IMR-90 (cell line): ENCODE data around the gene APOA4. TPM values are rescaled to one million over a fixed set of nuclear protein-coding genes. Genes with fewer than 3 reads are reported as not detected.

Experiments used
- ATAC-seq: fragments of 200-7000 bp; cut with Tn5 transposase; 2 replicates; pipeline ENCODE4 v1.9.1; 2020; ENCODE audit warnings: low read depth, mild to moderate bottlenecking, moderate library complexity
- BruUV-seq: library from RNA; stranded (reverse); fragments of 400-500 nt; replicated peaks from 2 replicates; lab custom pipeline; 2021; lab: Mats Ljungman, UMichigan
- CTCF ChIA-PET: fragments of 300-600 bp; formaldehyde crosslinking; extraction: SDS; loops from one replicate; lab custom pipeline; 2021; ENCODE audit warnings: antibody characterized with exemption; lab: Yijun Ruan, JAX
- POLR2A ChIA-PET: fragments of 300-600 bp; sonication (Branson Sonifier 250); formaldehyde crosslinking; loops from one replicate; lab custom pipeline; 2022; ENCODE audit warnings: antibody characterized with exemption; ENCODE audit not compliant: unreplicated experiment; lab: Charles Lee
- DNase-seq: peaks from one replicate; pipeline ENCODE4 v3.0.0; 2013
- H2AFZ ChIP-seq: replicated peaks from 2 replicates; pipeline ENCODE3; 2013; ENCODE audit warnings: low read length, mild to moderate bottlenecking; ENCODE audit not compliant: poor library complexity
- H2AK5ac ChIP-seq: 2 replicates; pipeline ENCODE4 v1.6.1; 2013; ENCODE audit warnings: low read depth, low read length, inconsistent platforms
- H2AK9ac ChIP-seq: replicated peaks from 2 replicates; pipeline ENCODE3; 2013; ENCODE audit warnings: mild to moderate bottlenecking, low read depth, low read length, moderate library complexity; ENCODE audit not compliant: poor library complexity
- H2BK120ac ChIP-seq: 2 replicates; pipeline ENCODE4 v1.6.1; 2013; ENCODE audit warnings: low read depth, low read length, inconsistent platforms
- H2BK15ac ChIP-seq: 3 replicates; pipeline ENCODE4 v1.6.1; 2013; ENCODE audit warnings: low read depth, low read length, inconsistent platforms
- H2BK20ac ChIP-seq: 2 replicates; pipeline ENCODE4 v1.6.1; 2013; ENCODE audit warnings: low read depth, mild to moderate bottlenecking, inconsistent platforms, low read length, moderate library complexity
- H2BK5ac ChIP-seq: 2 replicates; pipeline ENCODE4 v1.6.1; 2013; ENCODE audit warnings: mild to moderate bottlenecking, low read depth, low read length, inconsistent platforms; ENCODE audit not compliant: poor library complexity, severe bottlenecking
- H3K14ac ChIP-seq: replicated peaks from 2 replicates; pipeline ENCODE4 v1.6.1; 2013; ENCODE audit warnings: low read depth, low read length, inconsistent platforms
- H3K18ac ChIP-seq: 2 replicates; pipeline ENCODE4 v1.6.1; 2013; ENCODE audit warnings: low read depth, low read length, control low read depth
- H3K23ac ChIP-seq: 2 replicates; pipeline ENCODE4 v1.6.1; 2013; ENCODE audit warnings: low read depth, low read length, inconsistent platforms
- H3K27ac ChIP-seq: 2 replicates; pipeline ENCODE4 v1.5.1; 2013; ENCODE audit warnings: mild to moderate bottlenecking, control low read depth, low read length; ENCODE audit not compliant: insufficient read depth
- H3K27me3 ChIP-seq: 2 replicates; pipeline ENCODE4 v1.6.1; 2013; ENCODE audit warnings: low read length; ENCODE audit not compliant: control insufficient read depth, insufficient read depth
- H3K36me3 ChIP-seq: 2 replicates; pipeline ENCODE4 v1.6.1; 2013; ENCODE audit warnings: low read length, mixed read lengths; ENCODE audit not compliant: control insufficient read depth, insufficient read depth
- H3K4ac ChIP-seq: 2 replicates; pipeline ENCODE4 v1.6.1; 2013; ENCODE audit warnings: low read depth, low read length, inconsistent platforms
- H3K4me1 ChIP-seq: 2 replicates; pipeline ENCODE4 v1.6.1; 2013; ENCODE audit warnings: low read length, mixed read lengths; ENCODE audit not compliant: control insufficient read depth, insufficient read depth
- H3K4me2 ChIP-seq: 2 replicates; pipeline ENCODE4 v1.6.1; 2013; ENCODE audit warnings: low read depth, mild to moderate bottlenecking, control low read depth, low read length, moderate library complexity
- H3K4me3 ChIP-seq: 2 replicates; pipeline ENCODE4 v1.5.1; 2013; ENCODE audit warnings: low read depth, mild to moderate bottlenecking, control low read depth, low read length, moderate library complexity; ENCODE audit not compliant: insufficient read depth
- H3K56ac ChIP-seq: 2 replicates; pipeline ENCODE4 v1.6.1; 2013; ENCODE audit warnings: low read length, inconsistent platforms; ENCODE audit not compliant: insufficient read depth; ENCODE audit errors: extremely low read depth
- H3K79me1 ChIP-seq, 2 experiments: 2 replicates each; pipeline ENCODE4 v1.6.1; 2013; ENCODE audit warnings: low read length in 2 of 2, inconsistent platforms in 1 of 2, low read depth in 1 of 2
- H3K9ac ChIP-seq: 2 replicates; pipeline ENCODE4 v1.6.1; 2013; ENCODE audit warnings: low read depth, low read length, control low read depth
- H3K9me1 ChIP-seq: 2 replicates; pipeline ENCODE4 v1.6.1; 2013; ENCODE audit warnings: low read length, inconsistent platforms; ENCODE audit not compliant: insufficient read depth
- H3K9me3 ChIP-seq: 2 replicates; pipeline ENCODE4 v1.6.1; 2013; ENCODE audit warnings: low read length; ENCODE audit not compliant: control insufficient read depth, insufficient read depth
- H4K20me1 ChIP-seq: 2 replicates; pipeline ENCODE4 v1.6.1; 2013; ENCODE audit warnings: low read length, inconsistent platforms; ENCODE audit not compliant: insufficient read depth
- H4K5ac ChIP-seq: 2 replicates; pipeline ENCODE4 v1.6.1; 2013; ENCODE audit warnings: mild to moderate bottlenecking, low read depth, low read length, control low read depth
- H4K8ac ChIP-seq, 2 experiments: 2 replicates each; pipeline ENCODE4 v1.6.1; 2013; ENCODE audit warnings: low read depth in 2 of 2, low read length in 2 of 2, control low read depth in 1 of 2, inconsistent platforms in 1 of 2
- H4K91ac ChIP-seq: 2 replicates; pipeline ENCODE4 v1.6.1; 2013; ENCODE audit warnings: low read depth, low read length, inconsistent platforms; ENCODE audit not compliant: insufficient read depth
- BHLHE40 ChIP-seq: fragments of 150-350 bp; IDR thresholded peaks from 2 replicates; pipeline ENCODE4 v1.6.1; 2016; ENCODE audit warnings: mild to moderate bottlenecking, low read depth, low read length
- CEBPB ChIP-seq: IDR thresholded peaks from 2 replicates; pipeline ENCODE4 v1.6.1; 2012; ENCODE audit warnings: low read depth, low read length, improper control_type of control experiment
- CHD1 ChIP-seq: IDR thresholded peaks from 2 replicates; pipeline ENCODE4 v1.6.1; 2012; ENCODE audit warnings: low read depth, low read length, improper control_type of control experiment
- CTCF ChIP-seq: conservative IDR thresholded peaks from 2 replicates; pipeline ENCODE4 v1.5.1; 2012; ENCODE audit warnings: mild to moderate bottlenecking, low read depth, low read length, improper control_type of control experiment
- FOS ChIP-seq: fragments of 150-350 bp; IDR thresholded peaks from 2 replicates; pipeline ENCODE4 v1.6.1; 2016; ENCODE audit warnings: low read depth, low read length
- MAZ ChIP-seq: IDR thresholded peaks from 2 replicates; pipeline ENCODE4 v1.6.1; 2012; ENCODE audit warnings: low read depth, mild to moderate bottlenecking, low read length, improper control_type of control experiment, moderate library complexity, borderline replicate concordance
- MXI1 ChIP-seq: IDR thresholded peaks from 2 replicates; pipeline ENCODE4 v1.6.1; 2012; ENCODE audit warnings: low read depth, mild to moderate bottlenecking, low read length, moderate library complexity, borderline replicate concordance
- NFE2L2 ChIP-seq: fragments of 150-350 bp; IDR thresholded peaks from 2 replicates; pipeline ENCODE4 v1.6.1; 2016; ENCODE audit warnings: low read depth, mild to moderate bottlenecking, low read length
- POLR2A ChIP-seq: IDR thresholded peaks from 2 replicates; pipeline ENCODE4 v1.6.1; 2012; ENCODE audit warnings: mild to moderate bottlenecking, low read depth, low read length
- RAD21 ChIP-seq: IDR thresholded peaks from 2 replicates; pipeline ENCODE4 v1.6.1; 2012; ENCODE audit warnings: low read length, improper control_type of control experiment
- RCOR1 ChIP-seq: IDR thresholded peaks from 2 replicates; pipeline ENCODE4 v1.6.1; 2012; ENCODE audit warnings: mild to moderate bottlenecking, low read length, improper control_type of control experiment; ENCODE audit not compliant: insufficient replicate concordance
- RFX5 ChIP-seq: IDR thresholded peaks from 2 replicates; pipeline ENCODE4 v1.8.0; 2012; ENCODE audit warnings: low read depth, mild to moderate bottlenecking, low read length, moderate library complexity
- SMC3 ChIP-seq: fragments of 150-350 bp; IDR thresholded peaks from 2 replicates; pipeline ENCODE4 v1.6.1; 2016; ENCODE audit warnings: low read depth, mild to moderate bottlenecking, antibody characterized with exemption, low read length, moderate library complexity
- USF2 ChIP-seq: fragments of 150-350 bp; IDR thresholded peaks from 2 replicates; pipeline ENCODE4 v1.6.1; 2017; ENCODE audit warnings: mild to moderate bottlenecking, antibody characterized with exemption, low read length, low read depth
- WGBS, 2 experiments: methylation state at CpG; one replicate each; pipeline versions ENCODE4 v1.1.5 to v1.1.7; 2013; ENCODE audit warnings: missing lambda C conversion rate in 2 of 2; ENCODE audit not compliant: insufficient read length in 1 of 2; ENCODE audit errors: extremely low coverage in 2 of 2; 5-methylcytosine and 5-hydroxymethylcytosine counted together
- dilution Hi-C: fragments of 300-500 bp; cut with HindIII; formaldehyde crosslinking; loops from one replicate; pipeline ENCODE4 v1.14.3; 2018; ENCODE audit warnings: low sequenced_read_pairs; ENCODE audit not compliant: unreplicated experiment
- in situ Hi-C: fragments of 300-500 bp; cut with MboI; formaldehyde crosslinking; loops from 3 replicates; pipeline ENCODE4 v1.14.3; 2019; ENCODE audit warnings: low sequenced_read_pairs, inconsistent platforms, mixed read lengths
- intact Hi-C: fragments of 100-400 bp; cut with micrococcal nuclease; formaldehyde crosslinking; loops from 2 replicates; pipeline ENCODE4 v1.10.0; 2022
- polyA plus RNA-seq, 3 experiments: library from polyadenylated mRNA; depleted of rRNA; stranded (reverse); fragments of >200 nt; gene quantifications; 2 replicates each; pipeline ENCODE4 v1.2.3, GENCODE V29; 2012; ENCODE audit warnings: low replicate concordance in 1 of 3
- total RNA-seq: library from RNA; depleted of rRNA; stranded (reverse); fragments of >200 nt; gene quantifications from 2 replicates; pipeline ENCODE4 v1.2.3, GENCODE V29; 2012

Gene APOA4
- total and polyA plus RNA-seq, 2 of the 4 experiments (the other 2 are of a cell fraction): not detected

- Histone ChIP-seq H3K56ac (no peak overlapping the region), H3K18ac (no peak overlapping the region), H3K4me2 (no peak overlapping the region), H2AK5ac (no peak overlapping the region), H3K36me3 (peaks cover 37% of the 10 kb centered on the region), H2BK5ac (no peak overlapping the region), H4K91ac (no peak overlapping the region), H3K4ac (no peak overlapping the region), H3K27me3 (no peaks in the 10 kb centered on the region), H2AFZ (no peak overlapping the region), H3K27ac (no peak overlapping the region), H2BK15ac (no peak overlapping the region), H4K8ac (no peak overlapping the region), H2AK9ac (no peak overlapping the region), H4K20me1 (no peaks in the 10 kb centered on the region), H3K23ac (no peak overlapping the region), H3K79me1 (0 out of 4 replicates have a peak, but pooled peaks cover 0 to 1% of the 10 kb centered on the region in 2 experiments), H2BK120ac (no peak overlapping the region), H3K4me3 (no peak overlapping the region), H3K9ac (no peak overlapping the region), H3K9me1 (peaks cover 9% of the 10 kb centered on the region), H4K5ac (no peak overlapping the region), H3K9me3 (no peaks in the 10 kb centered on the region), H2BK20ac (no peak overlapping the region), H3K14ac (no peak overlapping the region), H3K4me1 (peaks cover 12% of the 10 kb centered on the region)
- BruUV-seq: no TSS peak
- ChIA-PET POLR2A (no interaction called here), CTCF (no interaction called here)
- DNase-seq (peak; percentile 37), ATAC-seq (no peak; the same call in 1 of the 2 replicates)
- no CpG with 5 or more reads among the region's 1 CpG for WGBS, 2 experiments
- in situ Hi-C loops (no loop called here), dilution Hi-C loops (no loop called here), intact Hi-C loops (no loop called here)
- TF ChIP-seq RAD21 (no peak), CTCF (no peak), FOS (no peak), POLR2A (no peak), MXI1 (no peak), CEBPB (no peak), SMC3 (no peak), RCOR1 (no peak), RFX5 (no peak), USF2 (no peak), CHD1 (no peak), MAZ (no peak), BHLHE40 (no peak), NFE2L2 (no peak)
Observed at GRCh38 chr11:116865696-116866095, 42.6 kb upstream of the APOA4 start.
